Endodermal cell (in vitro differentiated cells): Measurements from ENCODE around the gene SMIM38. TPM values are rescaled to one million over a fixed set of nuclear protein-coding genes. Genes with fewer than 3 reads are reported as not detected.

Source experiments
- DNase-seq: peaks from one replicate; pipeline ENCODE4 v3.0.0-alpha.2; 2017
- H3K27ac ChIP-seq: 2 replicates; pipeline ENCODE4 v1.5.1; 2013; ENCODE audit warnings: mild to moderate bottlenecking, low read depth, low read length, moderate library complexity
- H3K27me3 ChIP-seq: 2 replicates; pipeline ENCODE4 v1.6.1; 2013; ENCODE audit warnings: mild to moderate bottlenecking, low read length, moderate library complexity; ENCODE audit not compliant: insufficient read depth, control insufficient read depth, poor library complexity, severe bottlenecking
- H3K36me3 ChIP-seq: 2 replicates; pipeline ENCODE4 v1.7.0; 2013; ENCODE audit warnings: mild to moderate bottlenecking, low read length, moderate library complexity; ENCODE audit not compliant: control insufficient read depth, insufficient read depth
- H3K4me1 ChIP-seq: one replicate; pipeline ENCODE4 v1.7.0; 2013; ENCODE audit warnings: low read length; ENCODE audit not compliant: control insufficient read depth, insufficient read depth
- H3K4me3 ChIP-seq: 2 replicates; pipeline ENCODE4 v1.5.1; 2013; ENCODE audit warnings: mild to moderate bottlenecking, low read length, moderate library complexity
- H3K9ac ChIP-seq: 2 replicates; pipeline ENCODE4 v1.6.1; 2013; ENCODE audit warnings: mild to moderate bottlenecking, low read length, moderate library complexity; ENCODE audit not compliant: poor library complexity, severe bottlenecking; ENCODE audit errors: extremely low read depth
- H3K9me3 ChIP-seq: 2 replicates; pipeline ENCODE4 v1.6.1; 2013; ENCODE audit warnings: mild to moderate bottlenecking, low read length, moderate library complexity; ENCODE audit not compliant: control insufficient read depth
- H3K27ac Mint-ChIP-seq: 2 replicates; pipeline ENCODE4 v1.8.0; 2020; ENCODE audit warnings: mixed read lengths
- H3K27me3 Mint-ChIP-seq: 2 replicates; pipeline ENCODE4 v1.8.0; 2021; ENCODE audit warnings: mild to moderate bottlenecking, mixed read lengths; ENCODE audit not compliant: insufficient read depth
- H3K36me3 Mint-ChIP-seq: 2 replicates; pipeline ENCODE4 v1.8.0; 2020; ENCODE audit warnings: low read depth, mixed read lengths
- H3K4me1 Mint-ChIP-seq: 2 replicates; pipeline ENCODE4 v1.8.0; 2020; ENCODE audit warnings: mixed read lengths
- H3K4me3 Mint-ChIP-seq: 2 replicates; pipeline ENCODE4 v1.8.0; 2020; ENCODE audit warnings: mild to moderate bottlenecking, moderate library complexity, mixed read lengths
- H3K9me3 Mint-ChIP-seq: 2 replicates; pipeline ENCODE4 v1.8.0; 2020; ENCODE audit warnings: mild to moderate bottlenecking, mixed read lengths
- WGBS, 2 experiments: methylation state at CpG; one replicate each; pipeline versions ENCODE4 v1.1.5 to v1.1.7; 2013; ENCODE audit warnings: missing lambda C conversion rate in 2 of 2, mixed read lengths in 1 of 2; ENCODE audit not compliant: insufficient coverage in 1 of 2, insufficient read length in 1 of 2; 5-methylcytosine and 5-hydroxymethylcytosine counted together
- total RNA-seq, 2 donors: library from RNA; stranded (reverse); fragmentation: NEBNext Ultra II Directional in 1 of 2; extraction: Animal tissue kit (Norgen Biotek cat#: 25700) in 1 of 2; gene quantifications; 2 replicates in 1 of 2; 3 replicates in 1 of 2; pipeline ENCODE4 v1.2.1, GENCODE V29; 2021
- TF ChIP-seq, protein P1 (sequence below): fragments of 200-600 bp; sonication (generic); conservative IDR thresholded peaks from 2 replicates; pipeline ENCODE4 v1.5.0; 2021; ENCODE audit warnings: antibody characterized with exemption, mild to moderate bottlenecking

The SMIM38 gene
- total RNA-seq, 2 donors from 2014 or later: 0.20 to 0.64 TPM

DNA sequence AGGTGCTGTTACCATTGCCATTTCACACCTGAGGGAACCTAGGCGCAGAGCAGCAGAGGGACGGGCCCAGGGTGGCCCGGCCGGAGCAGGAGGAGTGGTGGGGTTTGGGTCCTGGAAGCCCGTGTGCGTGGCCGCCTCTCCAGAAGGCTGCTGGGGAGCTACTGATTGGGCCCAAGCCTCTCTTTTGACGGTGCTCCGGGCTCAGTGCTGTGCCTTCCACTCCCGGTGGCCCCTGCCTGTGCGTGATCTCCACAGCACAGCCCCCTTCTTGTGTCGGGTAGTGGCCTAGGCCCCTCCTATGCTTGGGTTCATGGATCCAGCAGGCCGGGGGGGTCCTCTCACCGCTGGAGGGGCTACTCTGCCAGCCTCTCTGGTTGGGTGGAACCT lies 41.0 kb downstream of the SMIM38 start:
- Histone ChIP-seq H3K36me3 (no peaks in the 10 kb centered on the region), H3K27ac (no peak overlapping the region), H3K27me3 (no peaks in the 10 kb centered on the region), H3K9ac (no peak overlapping the region), H3K4me1 (no peaks in the 10 kb centered on the region), H3K9me3 (no peaks in the 10 kb centered on the region), H3K4me3 (no peak overlapping the region)
- H3K27me3 Mint-ChIP-seq: peaks cover 3% of the 10 kb centered on the region
- 96 to 98% methylated on average over 13 to 14 of the region's 14 CpGs for WGBS, 2 experiments
- H3K27ac Mint-ChIP-seq: no peak overlapping the region
- H3K4me3 Mint-ChIP-seq: no peak overlapping the region
- H3K36me3 Mint-ChIP-seq: no peaks in the 10 kb centered on the region
- TF ChIP-seq, protein P1, sequence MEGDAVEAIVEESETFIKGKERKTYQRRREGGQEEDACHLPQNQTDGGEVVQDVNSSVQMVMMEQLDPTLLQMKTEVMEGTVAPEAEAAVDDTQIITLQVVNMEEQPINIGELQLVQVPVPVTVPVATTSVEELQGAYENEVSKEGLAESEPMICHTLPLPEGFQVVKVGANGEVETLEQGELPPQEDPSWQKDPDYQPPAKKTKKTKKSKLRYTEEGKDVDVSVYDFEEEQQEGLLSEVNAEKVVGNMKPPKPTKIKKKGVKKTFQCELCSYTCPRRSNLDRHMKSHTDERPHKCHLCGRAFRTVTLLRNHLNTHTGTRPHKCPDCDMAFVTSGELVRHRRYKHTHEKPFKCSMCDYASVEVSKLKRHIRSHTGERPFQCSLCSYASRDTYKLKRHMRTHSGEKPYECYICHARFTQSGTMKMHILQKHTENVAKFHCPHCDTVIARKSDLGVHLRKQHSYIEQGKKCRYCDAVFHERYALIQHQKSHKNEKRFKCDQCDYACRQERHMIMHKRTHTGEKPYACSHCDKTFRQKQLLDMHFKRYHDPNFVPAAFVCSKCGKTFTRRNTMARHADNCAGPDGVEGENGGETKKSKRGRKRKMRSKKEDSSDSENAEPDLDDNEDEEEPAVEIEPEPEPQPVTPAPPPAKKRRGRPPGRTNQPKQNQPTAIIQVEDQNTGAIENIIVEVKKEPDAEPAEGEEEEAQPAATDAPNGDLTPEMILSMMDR: no peak
- H3K9me3 Mint-ChIP-seq: no peaks in the 10 kb centered on the region
- no peak for DNase-seq
- no peaks in the 10 kb centered on the region for H3K4me1 Mint-ChIP-seq

DNA sequence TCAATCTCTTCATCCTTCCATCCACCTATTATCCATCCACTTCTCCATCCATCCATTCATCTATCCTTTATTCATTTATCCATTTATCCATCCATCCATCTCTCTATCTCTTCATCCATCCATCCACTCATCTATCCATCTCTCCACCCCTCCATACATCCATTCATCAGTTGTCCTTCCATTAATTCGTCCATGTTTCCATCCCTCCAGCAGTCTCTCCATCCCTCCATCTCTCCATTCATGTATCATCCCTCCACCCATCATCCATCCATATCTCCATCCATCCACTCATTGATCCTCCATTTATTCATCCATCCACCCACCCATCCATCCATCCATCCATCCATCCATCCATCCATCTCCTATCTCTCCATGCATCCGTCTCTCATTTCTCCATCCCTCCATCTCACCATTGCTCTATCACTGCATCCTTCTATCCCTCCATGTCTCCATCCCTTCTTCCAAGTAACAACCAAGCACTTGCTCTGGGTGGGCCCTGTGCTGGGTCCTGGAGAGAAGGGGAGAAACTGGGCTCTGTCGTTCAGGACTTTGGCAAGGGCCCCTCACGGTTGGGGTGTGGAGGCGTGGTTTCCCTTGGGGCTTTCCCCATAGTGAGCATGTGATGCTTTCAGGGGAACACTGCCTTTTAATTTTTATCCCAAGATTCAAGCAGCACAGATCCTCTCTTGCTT lies 43.3 kb downstream of the SMIM38 start:
- H3K4me1 Mint-ChIP-seq: no peaks in the 10 kb centered on the region
- H3K27ac Mint-ChIP-seq: no peak overlapping the region
- no peaks in the 10 kb centered on the region for H3K36me3 Mint-ChIP-seq
- H3K9me3 Mint-ChIP-seq: no peaks in the 10 kb centered on the region
- Histone ChIP-seq H3K4me3 (no peak overlapping the region), H3K9me3 (no peaks in the 10 kb centered on the region), H3K4me1 (no peaks in the 10 kb centered on the region), H3K27me3 (no peaks in the 10 kb centered on the region), H3K27ac (no peak overlapping the region), H3K36me3 (no peaks in the 10 kb centered on the region), H3K9ac (no peak overlapping the region)
- DNase-seq: no peak
- TF ChIP-seq, protein P1: no peak
- H3K4me3 Mint-ChIP-seq: no peak overlapping the region
- WGBS, 2 experiments: 86 to 89% methylated on average over 3 to 5 of the region's 5 CpGs
- peaks cover 3% of the 10 kb centered on the region for H3K27me3 Mint-ChIP-seq

DNA sequence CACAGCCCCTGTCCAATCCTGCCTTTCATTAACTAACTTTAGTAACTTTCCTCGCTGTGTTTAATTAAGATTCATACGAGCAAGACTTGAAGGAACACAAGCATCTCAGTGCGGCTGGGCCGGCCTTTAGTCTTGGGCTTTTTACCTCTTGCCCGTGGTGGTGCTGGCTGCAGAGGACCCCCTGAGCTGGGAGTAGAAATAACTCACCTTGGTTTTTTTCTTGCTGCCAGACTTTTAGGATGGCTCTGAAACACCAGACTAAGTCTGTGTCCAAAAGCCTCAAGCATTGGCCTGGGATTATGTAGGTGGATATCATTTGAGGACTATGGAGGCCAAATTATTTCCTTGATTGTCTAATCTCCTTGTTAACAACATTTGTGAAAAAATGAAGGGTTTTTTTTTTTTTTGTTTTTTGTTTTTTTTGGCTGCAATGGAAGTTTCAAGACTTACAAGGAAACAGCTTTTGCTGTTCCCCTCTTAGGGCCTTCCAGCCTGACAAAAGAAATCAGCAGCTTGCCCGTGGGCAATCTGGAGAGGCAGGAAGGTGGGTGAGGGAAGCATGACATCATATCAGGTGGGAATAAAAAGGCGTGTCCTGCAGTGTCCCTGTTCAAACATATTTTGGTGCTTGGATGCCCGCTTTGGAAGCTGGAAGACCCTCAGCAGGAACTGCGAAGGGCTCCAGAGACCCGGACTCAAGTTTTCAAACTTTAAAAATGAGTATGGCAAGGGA lies 44.0 kb downstream of the SMIM38 start:
- Histone ChIP-seq H3K9ac (no peak overlapping the region), H3K4me3 (no peak overlapping the region), H3K36me3 (no peaks in the 10 kb centered on the region), H3K27me3 (no peaks in the 10 kb centered on the region), H3K9me3 (no peaks in the 10 kb centered on the region), H3K4me1 (no peaks in the 10 kb centered on the region), H3K27ac (peak overlapping the region; percentile 83)
- Mint-ChIP-seq H3K36me3 (no peaks in the 10 kb centered on the region), H3K27me3 (peaks cover 3% of the 10 kb centered on the region), H3K4me3 (no peak overlapping the region), H3K4me1 (no peaks in the 10 kb centered on the region), H3K27ac (no peak overlapping the region), H3K9me3 (no peaks in the 10 kb centered on the region)
- TF ChIP-seq, protein P1: no peak
- no peak for DNase-seq
- WGBS, 2 experiments: 88 to 89% methylated on average over 10 of the region's 10 CpGs
